ENCODE results near the gene NRP2.

NRP2 gene

GRCh38 chr2:205785507-205786260 lies 103.4 kb downstream of the NRP2 start:
- no peak for DNase-seq (ENCODE audit: low read depth in 2 of 2)
- no peak overlapping the region for H3K4me3 ChIP-seq (replicated peaks in 1 of 2; ENCODE audit: low read depth in 2 of 2, low read length in 2 of 2)
- TF ChIP-seq CTCF (IDR thresholded peaks at IDR 0.05; ENCODE audit: low read depth, low read length): no peak

- no peak for DNase-seq (ENCODE audit: low read depth in 2 of 2)
- TF ChIP-seq CTCF (IDR thresholded peaks at IDR 0.05; ENCODE audit: low read depth, low read length): no peak
- no peak overlapping the region for H3K4me3 ChIP-seq (replicated peaks in 1 of 2; ENCODE audit: low read depth in 2 of 2, low read length in 2 of 2)
Measured at GRCh38 chr2:205786976-205787375, 104.7 kb downstream of the NRP2 start.

GRCh38 chr2:205787761-205788160 lies 105.5 kb downstream of the NRP2 start:
- H3K4me3 ChIP-seq (replicated peaks in 1 of 2; ENCODE audit: low read depth in 2 of 2, low read length in 2 of 2): no peak overlapping the region
- DNase-seq (ENCODE audit: low read depth in 2 of 2): no peak
- no peak for TF ChIP-seq CTCF (IDR thresholded peaks at IDR 0.05; ENCODE audit: low read depth, low read length)

- no peak overlapping the region for H3K4me3 ChIP-seq (replicated peaks in 1 of 2; ENCODE audit: low read depth in 2 of 2, low read length in 2 of 2)
- no peak for TF ChIP-seq CTCF (IDR thresholded peaks at IDR 0.05; ENCODE audit: low read depth, low read length)
- no peak for DNase-seq (ENCODE audit: low read depth in 2 of 2)
Measured at GRCh38 chr2:205789906-205790305, 107.6 kb downstream of the NRP2 start.

- no peak overlapping the region for H3K4me3 ChIP-seq (replicated peaks in 1 of 2; ENCODE audit: low read depth in 2 of 2, low read length in 2 of 2)
- TF ChIP-seq CTCF (IDR thresholded peaks at IDR 0.05; ENCODE audit: low read depth, low read length): no peak
- DNase-seq (ENCODE audit: low read depth in 2 of 2): no peak
Measured at GRCh38 chr2:205792908-205793307, 110.6 kb downstream of the NRP2 start.

GRCh38 chr2:205796805-205797313 lies 114.6 kb downstream of the NRP2 start:
- no peak for TF ChIP-seq CTCF (IDR thresholded peaks at IDR 0.05; ENCODE audit: low read depth, low read length)
- no peak overlapping the region for H3K4me3 ChIP-seq (replicated peaks in 1 of 2; ENCODE audit: low read depth in 2 of 2, low read length in 2 of 2)
- no peak for DNase-seq (ENCODE audit: low read depth in 2 of 2)

Data from cardiac fibroblast (primary cell).